PC-9 (cell line): ENCODE measurements around the gene SCAF11.
"Not testable (repeated sequence)": the region's sequence is repeated elsewhere in the genome, so short reads cannot be mapped to it uniquely, and the experiment has no call there.

Source experiments
- EZH2 ChIP-seq: fragments of 200-600 bp; sonication (generic); IDR thresholded peaks from 2 replicates; pipeline ENCODE4 v1.8.0; 2017; ENCODE audit warnings: antibody characterized with exemption, low read depth
- TF ChIP-seq, protein P1 (sequence below): fragments of 200-600 bp; sonication (generic); conservative IDR thresholded peaks from 2 replicates; pipeline ENCODE4 v1.6.1; 2017; ENCODE audit warnings: mixed run types, antibody characterized with exemption, mild to moderate bottlenecking, moderate library complexity

GRCh38 chr12:46017866-46018375 lies 27.5 kb upstream of the SCAF11 start:
- TF ChIP-seq, protein P1, sequence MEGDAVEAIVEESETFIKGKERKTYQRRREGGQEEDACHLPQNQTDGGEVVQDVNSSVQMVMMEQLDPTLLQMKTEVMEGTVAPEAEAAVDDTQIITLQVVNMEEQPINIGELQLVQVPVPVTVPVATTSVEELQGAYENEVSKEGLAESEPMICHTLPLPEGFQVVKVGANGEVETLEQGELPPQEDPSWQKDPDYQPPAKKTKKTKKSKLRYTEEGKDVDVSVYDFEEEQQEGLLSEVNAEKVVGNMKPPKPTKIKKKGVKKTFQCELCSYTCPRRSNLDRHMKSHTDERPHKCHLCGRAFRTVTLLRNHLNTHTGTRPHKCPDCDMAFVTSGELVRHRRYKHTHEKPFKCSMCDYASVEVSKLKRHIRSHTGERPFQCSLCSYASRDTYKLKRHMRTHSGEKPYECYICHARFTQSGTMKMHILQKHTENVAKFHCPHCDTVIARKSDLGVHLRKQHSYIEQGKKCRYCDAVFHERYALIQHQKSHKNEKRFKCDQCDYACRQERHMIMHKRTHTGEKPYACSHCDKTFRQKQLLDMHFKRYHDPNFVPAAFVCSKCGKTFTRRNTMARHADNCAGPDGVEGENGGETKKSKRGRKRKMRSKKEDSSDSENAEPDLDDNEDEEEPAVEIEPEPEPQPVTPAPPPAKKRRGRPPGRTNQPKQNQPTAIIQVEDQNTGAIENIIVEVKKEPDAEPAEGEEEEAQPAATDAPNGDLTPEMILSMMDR, result not testable (repeated sequence)
- not testable (repeated sequence) for TF ChIP-seq EZH2
